PC-3 (cell line): ENCODE data around the gene SOX1. TPM values are rescaled to one million over a fixed set of nuclear protein-coding genes. Genes with fewer than 3 reads are reported as not detected.

Experiments used
- ATAC-seq: fragments of 200-7000 bp; cut with Tn5 transposase; 2 replicates; pipeline ENCODE4 v1.9.1; 2020; ENCODE audit warnings: mild to moderate bottlenecking, moderate library complexity
- BruUV-seq: library from RNA; stranded (reverse); fragments of 400-500 nt; replicated peaks from 2 replicates; lab custom pipeline; 2021; lab: Mats Ljungman, UMichigan
- CTCF ChIA-PET: fragments of 300-600 bp; sonication (Branson Sonifier 250); formaldehyde crosslinking; loops from one replicate; lab custom pipeline; 2022; ENCODE audit warnings: antibody characterized with exemption; lab: Charles Lee
- POLR2A ChIA-PET: fragments of 300-600 bp; sonication (Branson Sonifier 250); formaldehyde crosslinking; loops from one replicate; lab custom pipeline; 2022; ENCODE audit warnings: antibody characterized with exemption; ENCODE audit not compliant: unreplicated experiment; lab: Charles Lee
- DNase-seq: peaks from one replicate; pipeline ENCODE4 v3.0.0-alpha.2; 2015
- H2AFZ ChIP-seq: fragments of 300-600 bp; sonication (generic); 2 replicates; pipeline ENCODE4 v1.6.0; 2016; ENCODE audit warnings: antibody characterized with exemption, low read length
- H3F3A ChIP-seq: fragments of 300-600 bp; sonication (generic); one replicate; pipeline ENCODE4 v1.6.0; 2017; ENCODE audit warnings: antibody characterized with exemption, low read length, control low read depth, mild to moderate bottlenecking; ENCODE audit not compliant: unreplicated experiment
- H3K27ac ChIP-seq: fragments of 300-600 bp; sonication (generic); 2 replicates; pipeline ENCODE4 v1.5.1; 2016; ENCODE audit warnings: mild to moderate bottlenecking, low read length
- H3K27me3 ChIP-seq: fragments of 300-600 bp; sonication (generic); 2 replicates; pipeline ENCODE4 v1.6.1; 2016; ENCODE audit warnings: low read length, mixed read lengths
- H3K36me3 ChIP-seq: fragments of 300-600 bp; sonication (generic); 2 replicates; pipeline ENCODE4 v1.6.1; 2016; ENCODE audit warnings: low read depth, mixed run types, low read length, mixed read lengths
- H3K4me1 ChIP-seq: fragments of 300-600 bp; sonication (generic); 2 replicates; pipeline ENCODE4 v1.5.1; 2016; ENCODE audit warnings: low read length; ENCODE audit not compliant: insufficient read depth
- H3K4me2 ChIP-seq: fragments of 300-600 bp; sonication (generic); 2 replicates; pipeline ENCODE4 v1.6.0; 2016; ENCODE audit warnings: low read length
- H3K4me3 ChIP-seq: fragments of 300-600 bp; sonication (generic); 2 replicates; pipeline ENCODE4 v1.5.1; 2016; ENCODE audit warnings: mild to moderate bottlenecking, low read length, mixed read lengths
- H3K79me2 ChIP-seq: fragments of 300-600 bp; sonication (generic); 2 replicates; pipeline ENCODE4 v1.6.1; 2017; ENCODE audit warnings: low read length, mixed read lengths
- H3K9ac ChIP-seq: fragments of 300-600 bp; sonication (generic); 2 replicates; pipeline ENCODE4 v1.6.0; 2016; ENCODE audit warnings: mild to moderate bottlenecking, low read length
- H3K9me2 ChIP-seq: fragments of 300-600 bp; sonication (generic); replicated peaks from 2 replicates; pipeline ENCODE4 v1.6.1; 2016; ENCODE audit warnings: mixed run types, low read length, mixed read lengths
- H3K9me3 ChIP-seq: fragments of 300-600 bp; sonication (generic); 2 replicates; pipeline ENCODE4 v1.6.1; 2016; ENCODE audit warnings: low read length, mixed read lengths
- H4K20me1 ChIP-seq: fragments of 300-600 bp; sonication (generic); 2 replicates; pipeline ENCODE4 v1.6.1; 2016; ENCODE audit warnings: low read length, mixed read lengths
- CTCF ChIP-seq: fragments of 300-600 bp; sonication (generic); conservative IDR thresholded peaks from 2 replicates; pipeline ENCODE4 v1.5.1; 2017; ENCODE audit warnings: antibody characterized with exemption, low read depth, mild to moderate bottlenecking, low read length
- EZH2 ChIP-seq: fragments of 300-600 bp; sonication (generic); IDR thresholded peaks from one replicate; pipeline ENCODE4 v1.6.1; 2017; ENCODE audit warnings: antibody characterized with exemption, mild to moderate bottlenecking, low read length; ENCODE audit not compliant: unreplicated experiment
- EZH2phosphoT487 ChIP-seq: fragments of 300-600 bp; sonication (generic); IDR thresholded peaks from 2 replicates; pipeline ENCODE4 v1.6.1; 2018; ENCODE audit warnings: mild to moderate bottlenecking, antibody characterized with exemption, low read length, borderline replicate concordance
- intact Hi-C: fragments of 100-400 bp; cut with micrococcal nuclease; formaldehyde crosslinking; loops from 2 replicates; pipeline ENCODE4 v1.9.0; 2023
- total RNA-seq: library from RNA; depleted of rRNA; stranded (reverse); fragments of >200 nt; gene quantifications from 2 replicates; pipeline ENCODE4 v1.2.3, GENCODE V29; 2014

Gene SOX1
- total RNA-seq, 1 experiment from 2014 or later: not detected

GRCh38 chr13:112061367-112062061, 5.4 kb upstream of the SOX1 start:
- peaks cover 38% of the 10 kb centered on the region for H3K27me3 ChIP-seq
- H3K79me2 ChIP-seq: no peaks in the 10 kb centered on the region
- H3K36me3 ChIP-seq: no peaks in the 10 kb centered on the region
- no peak overlapping the region for H3K9ac ChIP-seq
- ATAC-seq (no peak), DNase-seq (no peak)
- TF ChIP-seq CTCF: no peak
- no peak for TF ChIP-seq EZH2
- TF ChIP-seq EZH2phosphoT487: no peak
- intact Hi-C loops: no loop called here
- H3K4me2 ChIP-seq: no peak overlapping the region
- no peaks in the 10 kb centered on the region for H3K9me2 ChIP-seq
- ChIA-PET CTCF (no interaction called here), POLR2A (no interaction called here)
- H4K20me1 ChIP-seq: no peaks in the 10 kb centered on the region
- no peak overlapping the region for H3K27ac ChIP-seq
- H3K4me3 ChIP-seq: no peak overlapping the region
- no peaks in the 10 kb centered on the region for H3F3A ChIP-seq
- no peaks in the 10 kb centered on the region for H3K9me3 ChIP-seq
- H3K4me1 ChIP-seq: no peaks in the 10 kb centered on the region
- no peak overlapping the region for H2AFZ ChIP-seq
- BruUV-seq: no TSS peak

DNA sequence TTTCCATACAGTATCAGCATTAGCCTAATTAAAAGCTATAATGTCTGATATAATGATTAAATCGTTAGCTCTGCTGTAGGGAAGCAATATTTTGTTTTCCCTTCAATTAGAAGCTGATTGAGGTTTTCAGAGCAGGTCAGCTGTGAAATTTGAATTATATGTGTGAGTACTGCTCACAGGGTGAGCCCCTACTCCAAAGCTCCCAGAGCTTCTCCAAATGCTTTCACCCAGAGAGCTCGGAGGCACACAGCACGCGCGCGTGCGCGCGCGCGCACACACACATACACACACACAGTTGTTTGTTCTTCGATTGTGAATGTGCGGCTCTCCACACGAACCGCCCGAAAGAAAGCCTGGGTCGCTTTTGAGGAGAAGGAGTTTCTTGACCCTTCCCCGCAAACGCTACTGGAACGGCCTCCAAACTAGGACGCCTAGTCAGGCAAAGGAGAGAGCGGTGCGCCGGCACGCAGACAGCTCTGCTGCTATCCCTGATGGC, 4.8 kb upstream of the SOX1 start:
- no peak overlapping the region for H3K27ac ChIP-seq
- intact Hi-C loops: no loop called here
- no peaks in the 10 kb centered on the region for H3K4me1 ChIP-seq
- CTCF ChIA-PET: no interaction called here
- no peak for ATAC-seq
- no peaks in the 10 kb centered on the region for H3K36me3 ChIP-seq
- no peak for TF ChIP-seq CTCF
- TF ChIP-seq EZH2phosphoT487: no peak
- TF ChIP-seq EZH2: no peak
- H3K9me3 ChIP-seq: no peaks in the 10 kb centered on the region
- H3K9me2 ChIP-seq: no peaks in the 10 kb centered on the region
- H3K4me2 ChIP-seq: no peak overlapping the region
- H3F3A ChIP-seq: no peaks in the 10 kb centered on the region
- H3K9ac ChIP-seq: no peak overlapping the region
- no peak overlapping the region for H3K4me3 ChIP-seq
- no TSS peak for BruUV-seq
- POLR2A ChIA-PET: no interaction called here
- DNase-seq: no peak
- no peaks in the 10 kb centered on the region for H3K79me2 ChIP-seq
- H3K27me3 ChIP-seq: peaks cover 38% of the 10 kb centered on the region
- no peak overlapping the region for H2AFZ ChIP-seq
- no peaks in the 10 kb centered on the region for H4K20me1 ChIP-seq
